Measurements from ENCODE around the gene PIR.

GRCh38 chrX:15511563-15511962 lies 18.4 kb upstream of the PIR start:
- no peak for TF ChIP-seq POLR2A (IDR thresholded peaks at IDR 0.05)
- TF ChIP-seq, protein P1, sequence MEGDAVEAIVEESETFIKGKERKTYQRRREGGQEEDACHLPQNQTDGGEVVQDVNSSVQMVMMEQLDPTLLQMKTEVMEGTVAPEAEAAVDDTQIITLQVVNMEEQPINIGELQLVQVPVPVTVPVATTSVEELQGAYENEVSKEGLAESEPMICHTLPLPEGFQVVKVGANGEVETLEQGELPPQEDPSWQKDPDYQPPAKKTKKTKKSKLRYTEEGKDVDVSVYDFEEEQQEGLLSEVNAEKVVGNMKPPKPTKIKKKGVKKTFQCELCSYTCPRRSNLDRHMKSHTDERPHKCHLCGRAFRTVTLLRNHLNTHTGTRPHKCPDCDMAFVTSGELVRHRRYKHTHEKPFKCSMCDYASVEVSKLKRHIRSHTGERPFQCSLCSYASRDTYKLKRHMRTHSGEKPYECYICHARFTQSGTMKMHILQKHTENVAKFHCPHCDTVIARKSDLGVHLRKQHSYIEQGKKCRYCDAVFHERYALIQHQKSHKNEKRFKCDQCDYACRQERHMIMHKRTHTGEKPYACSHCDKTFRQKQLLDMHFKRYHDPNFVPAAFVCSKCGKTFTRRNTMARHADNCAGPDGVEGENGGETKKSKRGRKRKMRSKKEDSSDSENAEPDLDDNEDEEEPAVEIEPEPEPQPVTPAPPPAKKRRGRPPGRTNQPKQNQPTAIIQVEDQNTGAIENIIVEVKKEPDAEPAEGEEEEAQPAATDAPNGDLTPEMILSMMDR (IDR thresholded peaks at IDR 0.05), result no peak

Measured in ovary (tissue), 3 donors.